A549 (cell line): ENCODE measurements around the gene KRT33A. TPM values are rescaled to one million over a fixed set of nuclear protein-coding genes. Genes with fewer than 3 reads are reported as not detected.

Source experiments
- ATAC-seq, 2 experiments: fragments of 200-7000 bp in 1 of 2; fragments of >200 bp in 1 of 2; cut with Nextera tagmentation in 1 of 2; cut with Tn5 transposase in 1 of 2; 3 replicates each; pipeline versions ENCODE4 v1.8.0 to v1.9.1; 2018 to 2020; ENCODE audit warnings: mild to moderate bottlenecking in 1 of 2, moderate library complexity in 1 of 2
- CTCF ChIA-PET: fragments of 300-600 bp; sonication (Branson Sonifier 250); formaldehyde crosslinking; extraction: SDS; loops from one replicate; lab custom pipeline; 2021; ENCODE audit warnings: antibody characterized with exemption, inconsistent platforms; lab: Yijun Ruan, JAX
- POLR2A ChIA-PET: fragments of 350-600 bp; formaldehyde crosslinking; extraction: SDS; loops from one replicate; lab custom pipeline; 2021; ENCODE audit warnings: antibody characterized with exemption, inconsistent platforms; lab: Yijun Ruan, JAX
- DNase-seq, 2 experiments: peaks; one replicate each; pipeline versions ENCODE4 v3.0.0 to v3.0.0-alpha.2; 2011 to 2016; ENCODE audit warnings: low read depth in 1 of 2, low spot score in 1 of 2
- FAIRE-seq: peaks from 2 replicates; lab custom pipeline; 2011; peaks lifted over from hg19 to GRCh38; lab: Jason Lieb, UNC
- H3K27ac ChIP-seq, 2 experiments: fragments of >200 bp; sonication (Bioruptor Twin); formaldehyde crosslinking; 3 replicates each; pipeline ENCODE4 v1.5.1; 2016 to 2017
- H3K4me1 ChIP-seq: fragments of >200 bp; sonication (Bioruptor Twin); formaldehyde crosslinking; 3 replicates; pipeline ENCODE4 v1.6.1; 2016
- H3K4me2 ChIP-seq: fragments of >200 bp; sonication (Bioruptor Twin); formaldehyde crosslinking; 3 replicates; pipeline ENCODE4 v1.6.1; 2016
- H3K4me3 ChIP-seq: fragments of >200 bp; sonication (Bioruptor Twin); formaldehyde crosslinking; 3 replicates; pipeline ENCODE4 v1.5.1; 2016
- H3K9me3 ChIP-seq: fragments of >200 bp; sonication (Bioruptor Twin); formaldehyde crosslinking; 3 replicates; pipeline ENCODE4 v1.6.1; 2016
- ATOH8 ChIP-seq: fragments of 250-450 bp; sonication (Bioruptor Pico); IDR thresholded peaks from 2 replicates; pipeline ENCODE4 v1.5.0; 2020; ENCODE audit warnings: low read depth, mild to moderate bottlenecking, moderate library complexity
- CHD2 ChIP-seq: fragments of 150-350 bp; IDR thresholded peaks from 2 replicates; pipeline ENCODE4 v1.6.1; 2014; ENCODE audit warnings: low read length; ENCODE audit not compliant: partially characterized antibody
- CTCF ChIP-seq: fragments of >200 bp; sonication (Bioruptor Twin); formaldehyde crosslinking; IDR thresholded peaks from 3 replicates; pipeline ENCODE4 v1.5.1; 2016
- EHF ChIP-seq: fragments of 250-450 bp; sonication (Bioruptor Pico); IDR thresholded peaks from 2 replicates; pipeline ENCODE4 v1.5.0; 2020; ENCODE audit warnings: mild to moderate bottlenecking
- JUN ChIP-seq, 2 experiments: fragments of >200 bp; sonication (Bioruptor Twin); formaldehyde crosslinking; IDR thresholded peaks; 2 replicates in 1 of 2; 3 replicates in 1 of 2; pipeline ENCODE4 v1.6.1; 2016 to 2017
- NFE2L2 ChIP-seq: fragments of 150-350 bp; conservative IDR thresholded peaks from 2 replicates; pipeline ENCODE4 v1.6.1; 2014; ENCODE audit warnings: low read length
- PHF8 ChIP-seq: fragments of 200-600 bp; sonication (generic); IDR thresholded peaks from 2 replicates; pipeline ENCODE4 v1.6.1; 2016; ENCODE audit warnings: low read depth, mild to moderate bottlenecking, antibody characterized with exemption, moderate library complexity, borderline replicate concordance
- RAD21 ChIP-seq, 2 experiments: fragments of >200 bp in 1 of 2; sonication (Bioruptor Twin) in 1 of 2; formaldehyde crosslinking in 1 of 2; IDR thresholded peaks in 1 of 2; conservative IDR thresholded peaks in 1 of 2; 2 replicates in 1 of 2; 3 replicates in 1 of 2; pipeline ENCODE4 v1.6.1; 2012 to 2018; ENCODE audit warnings: inconsistent platforms in 1 of 2
- REST ChIP-seq: fragments of 200-600 bp; sonication (generic); IDR thresholded peaks from 2 replicates; pipeline ENCODE4 v1.6.1; 2016; ENCODE audit warnings: antibody characterized with exemption, mild to moderate bottlenecking, moderate library complexity
- SMC3 ChIP-seq: fragments of >200 bp; sonication (Bioruptor Twin); formaldehyde crosslinking; IDR thresholded peaks from 3 replicates; pipeline ENCODE4 v1.6.1; 2018; ENCODE audit warnings: inconsistent platforms
- TP53 ChIP-seq: fragments of 250-450 bp; sonication (Bioruptor Pico); IDR thresholded peaks from 2 replicates; pipeline ENCODE4 v1.5.0; 2021; ENCODE audit warnings: mild to moderate bottlenecking, moderate library complexity
- USF2 ChIP-seq: fragments of 450-650 bp; IDR thresholded peaks from 2 replicates; pipeline ENCODE4 v1.6.1; 2014; ENCODE audit warnings: antibody characterized with exemption
- ZNF302 ChIP-seq: fragments of 250-450 bp; sonication (Bioruptor Pico); IDR thresholded peaks from 2 replicates; pipeline ENCODE4 v1.9.0; 2021; ENCODE audit warnings: inconsistent platforms, mild to moderate bottlenecking, moderate library complexity
- WGBS: methylation state at CpG from one replicate; pipeline ENCODE4 v1.1.6; 2017; ENCODE audit errors: missing lambda C conversion rate; 5-methylcytosine and 5-hydroxymethylcytosine counted together
- polyA plus RNA-seq, 4 experiments: library from polyadenylated mRNA; depleted of rRNA in 3 of 4; stranded (reverse); fragments of >200 nt; fragmentation: RNase III in 1 of 4; extraction: RNeasy Plus Mini Kit Qiagen cat#74134 plus additional on column Dnase treatment in 1 of 4; gene quantifications; 2 replicates in 3 of 4; 3 replicates in 1 of 4; pipeline ENCODE4 v1.2.3, GENCODE V29; 2011 to 2017

Gene KRT33A
- polyA plus RNA-seq, 2 of the 4 experiments (the other 2 are of a cell fraction), result not detected

- Histone ChIP-seq H3K4me1 (no peaks in the 10 kb centered on the region), H3K4me2 (no peak overlapping the region), H3K9me3 (peaks cover 13% of the 10 kb centered on the region), H3K4me3 (no peak overlapping the region), H3K27ac (no peak overlapping the region)
- peak; percentile 26 to 48 for DNase-seq
- FAIRE-seq, result no peak
- POLR2A ChIA-PET, result no interaction called here
- peak; percentile 51 to 74; a peak in 4 of 6 replicates for ATAC-seq
- CTCF ChIA-PET, result interaction anchor here (0.7 to 4.7 kb wide), 14 partner anchors 7 to 467 kb away, joined by 3 to 58 read pairs (median 14); partner anchors contain the start of genes KRT33A and KRTAP29-1
- TF ChIP-seq CTCF (peak; percentile 53), RAD21 (conservative IDR thresholded peaks at IDR 0.05 in 1 of 2, IDR thresholded peaks at IDR 0.05 in 1 of 2) (peak; percentile 48 to 59; a peak in 4 of 5 replicates), SMC3 (peak; percentile 63), JUN (IDR thresholded peaks at IDR 0.05) (no peak), CHD2 (no peak), NFE2L2 (no peak)
- 66% methylated on average over 16 of the region's 16 CpGs for WGBS
Measured at GRCh38 chr17:41324180-41325075, 26.2 kb downstream of the KRT33A start.

- DNase-seq, result no peak
- Histone ChIP-seq H3K27ac (no peak overlapping the region), H3K4me1 (no peaks in the 10 kb centered on the region), H3K4me3 (no peak overlapping the region), H3K4me2 (no peak overlapping the region), H3K9me3 (peaks cover 15% of the 10 kb centered on the region)
- 83% methylated on average over 11 of the region's 11 CpGs for WGBS
- no peak for ATAC-seq
- CTCF ChIA-PET, result interaction anchor here (0.6 to 4.7 kb wide), 92 partner anchors 9 to 703 kb away, joined by 3 to 58 read pairs (median 4); partner anchors contain the start of genes KRT20, KRT33A, KRTAP16-1 and KRTAP2-1
- TF ChIP-seq USF2 (no peak), EHF (CRISPR knock-in tag) (no peak), ATOH8 (CRISPR knock-in tag) (no peak), PHF8 (no peak), ZNF302 (no peak), REST (no peak), TP53 (CRISPR knock-in tag) (no peak)
- no peak for FAIRE-seq
- POLR2A ChIA-PET, result no interaction called here
Measured at GRCh38 chr17:41322903-41323895, 27.4 kb downstream of the KRT33A start.
